ENCODE results near the gene GALNT9. TPM values are rescaled to one million over a fixed set of nuclear protein-coding genes. Genes with fewer than 3 reads are reported as not detected.

GALNT9 gene
- total RNA-seq, 1 donor from 2014 or later = 1.6 TPM

DNA sequence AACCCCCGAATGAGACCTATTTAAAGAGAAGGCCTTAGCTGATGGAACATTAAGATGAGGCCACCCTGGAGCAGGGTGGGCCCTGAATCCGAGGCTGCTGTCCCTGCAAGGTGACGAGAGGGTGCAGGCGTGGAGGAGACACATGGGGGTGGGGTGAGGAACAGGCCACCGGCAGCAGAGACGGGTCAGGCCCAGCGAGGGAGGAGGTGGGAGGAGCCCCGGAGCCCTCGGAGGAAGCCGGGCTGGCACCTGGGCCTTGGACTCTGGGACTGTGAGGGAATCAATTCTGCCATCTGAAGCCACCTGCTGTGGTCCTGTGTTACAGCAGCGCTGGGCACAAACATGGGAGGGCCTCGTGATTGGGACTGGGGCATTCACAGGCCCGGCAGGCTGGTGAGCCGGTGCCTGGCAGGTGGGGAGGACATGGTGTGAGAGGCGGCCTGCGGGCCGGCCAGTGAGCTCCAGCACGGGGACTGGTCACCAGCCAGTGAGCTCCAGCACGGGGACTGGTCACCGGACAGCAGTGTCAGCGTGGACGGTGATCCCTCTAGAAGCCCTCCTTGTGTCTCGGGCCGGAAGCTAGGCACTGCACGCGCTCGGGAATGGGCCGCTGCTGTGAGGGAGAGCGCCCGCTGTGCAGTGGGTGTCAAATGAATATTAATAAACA, 138.4 kb downstream of the GALNT9 start:
- TF ChIP-seq, protein P1, sequence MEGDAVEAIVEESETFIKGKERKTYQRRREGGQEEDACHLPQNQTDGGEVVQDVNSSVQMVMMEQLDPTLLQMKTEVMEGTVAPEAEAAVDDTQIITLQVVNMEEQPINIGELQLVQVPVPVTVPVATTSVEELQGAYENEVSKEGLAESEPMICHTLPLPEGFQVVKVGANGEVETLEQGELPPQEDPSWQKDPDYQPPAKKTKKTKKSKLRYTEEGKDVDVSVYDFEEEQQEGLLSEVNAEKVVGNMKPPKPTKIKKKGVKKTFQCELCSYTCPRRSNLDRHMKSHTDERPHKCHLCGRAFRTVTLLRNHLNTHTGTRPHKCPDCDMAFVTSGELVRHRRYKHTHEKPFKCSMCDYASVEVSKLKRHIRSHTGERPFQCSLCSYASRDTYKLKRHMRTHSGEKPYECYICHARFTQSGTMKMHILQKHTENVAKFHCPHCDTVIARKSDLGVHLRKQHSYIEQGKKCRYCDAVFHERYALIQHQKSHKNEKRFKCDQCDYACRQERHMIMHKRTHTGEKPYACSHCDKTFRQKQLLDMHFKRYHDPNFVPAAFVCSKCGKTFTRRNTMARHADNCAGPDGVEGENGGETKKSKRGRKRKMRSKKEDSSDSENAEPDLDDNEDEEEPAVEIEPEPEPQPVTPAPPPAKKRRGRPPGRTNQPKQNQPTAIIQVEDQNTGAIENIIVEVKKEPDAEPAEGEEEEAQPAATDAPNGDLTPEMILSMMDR (conservative IDR thresholded peaks at IDR 0.05) = no peak
- Mint-ChIP-seq H3K27ac (no peak overlapping the region), H3K36me3 (no peaks in the 10 kb centered on the region), H3K27me3 (peaks cover 60% of the 10 kb centered on the region), H3K4me1 (ENCODE audit: unreplicated experiment) (peaks cover 3% of the 10 kb centered on the region), H3K9me3 (peaks cover 4% of the 10 kb centered on the region), H3K4me3 (peak overlapping the region; percentile 55)
- no peak for DNase-seq (ENCODE audit: extremely low spot score, unreplicated experiment)

DNA sequence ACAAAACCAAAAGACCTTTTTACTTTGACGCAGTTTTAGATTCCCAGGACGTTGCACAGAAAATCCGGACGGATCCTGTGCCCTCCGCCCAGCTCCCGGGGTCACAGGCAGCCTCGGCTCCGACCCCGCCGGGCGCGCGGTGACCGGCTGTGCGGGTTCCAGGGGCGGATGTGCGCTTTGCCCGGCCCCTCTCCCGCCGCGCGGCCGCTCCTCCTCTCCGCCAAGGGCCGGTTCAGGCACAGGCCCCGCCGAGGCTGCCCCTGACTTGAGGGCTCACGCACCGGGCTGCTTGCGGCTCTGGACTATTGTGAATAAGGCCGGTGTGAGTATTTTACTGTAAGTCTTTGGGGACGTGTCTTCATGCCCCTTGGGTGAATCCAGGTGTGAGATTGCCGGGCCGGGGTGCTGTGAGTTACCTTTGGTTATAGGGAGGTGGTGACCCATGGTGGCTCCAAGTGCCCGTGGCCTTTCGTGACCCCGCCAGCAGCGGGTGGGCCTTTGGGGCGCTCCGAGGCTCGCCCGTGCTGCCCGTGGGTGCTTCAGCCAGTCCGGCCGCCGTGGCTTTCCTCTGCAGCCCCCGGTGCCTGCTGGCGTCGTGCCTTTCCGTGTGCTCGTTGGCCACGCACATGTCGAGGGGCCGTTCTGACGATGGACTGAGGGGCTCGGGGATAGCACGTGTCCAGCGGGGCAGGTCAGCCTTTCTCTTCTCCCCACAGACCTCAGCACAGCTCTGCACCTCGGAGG, 139.2 kb downstream of the GALNT9 start:
- Mint-ChIP-seq H3K36me3 (no peaks in the 10 kb centered on the region), H3K27ac (no peak overlapping the region), H3K4me1 (ENCODE audit: unreplicated experiment) (peaks cover 3% of the 10 kb centered on the region), H3K9me3 (peaks cover 4% of the 10 kb centered on the region), H3K4me3 (peak overlapping the region; percentile 84), H3K27me3 (peaks cover 67% of the 10 kb centered on the region)
- no peak for DNase-seq (ENCODE audit: extremely low spot score, unreplicated experiment)
- TF ChIP-seq, protein P1 (conservative IDR thresholded peaks at IDR 0.05) = no peak

DNA sequence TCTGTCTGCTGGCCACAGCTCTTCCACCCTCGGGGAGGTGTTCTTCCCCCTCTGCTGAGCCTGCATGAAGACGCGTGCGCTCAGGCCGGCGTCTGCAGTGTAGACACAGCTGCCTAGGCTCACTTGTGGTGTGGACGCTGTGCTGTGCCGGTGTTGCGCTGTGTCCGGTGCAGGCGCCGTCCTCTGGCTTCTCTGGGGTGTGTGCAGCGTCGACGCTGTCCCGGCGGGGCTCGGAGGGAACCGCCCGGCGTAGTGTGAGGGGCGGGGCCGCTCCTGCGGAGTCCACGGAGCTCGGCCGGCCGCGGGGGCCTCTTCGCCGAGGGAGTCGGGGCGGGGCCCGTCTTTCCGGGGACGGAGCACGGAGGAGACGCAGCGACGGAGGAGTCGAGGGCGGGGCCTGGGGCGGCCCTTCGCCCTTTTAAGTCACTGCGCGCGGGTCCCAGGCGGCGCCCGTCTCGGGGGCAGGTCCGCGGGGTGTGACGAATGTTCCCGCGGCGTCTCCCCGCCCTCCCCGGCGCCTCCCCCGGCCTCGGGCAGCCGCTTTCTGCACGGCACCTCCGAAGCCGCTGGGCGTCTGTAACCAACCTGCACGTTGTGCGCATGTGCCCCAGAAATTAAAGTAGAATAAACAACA, 139.9 kb downstream of the GALNT9 start:
- H3K9me3 Mint-ChIP-seq = peaks cover 4% of the 10 kb centered on the region
- no peaks in the 10 kb centered on the region for H3K36me3 Mint-ChIP-seq
- peaks cover 73% of the 10 kb centered on the region for H3K27me3 Mint-ChIP-seq
- TF ChIP-seq, protein P1 (conservative IDR thresholded peaks at IDR 0.05) = no peak
- peak overlapping the region; percentile 66 for H3K27ac Mint-ChIP-seq
- H3K4me1 Mint-ChIP-seq (ENCODE audit: unreplicated experiment) = peaks cover 3% of the 10 kb centered on the region
- peak overlapping the region; percentile 84 for H3K4me3 Mint-ChIP-seq
- peak; percentile 84 for DNase-seq (ENCODE audit: extremely low spot score, unreplicated experiment)

DNA sequence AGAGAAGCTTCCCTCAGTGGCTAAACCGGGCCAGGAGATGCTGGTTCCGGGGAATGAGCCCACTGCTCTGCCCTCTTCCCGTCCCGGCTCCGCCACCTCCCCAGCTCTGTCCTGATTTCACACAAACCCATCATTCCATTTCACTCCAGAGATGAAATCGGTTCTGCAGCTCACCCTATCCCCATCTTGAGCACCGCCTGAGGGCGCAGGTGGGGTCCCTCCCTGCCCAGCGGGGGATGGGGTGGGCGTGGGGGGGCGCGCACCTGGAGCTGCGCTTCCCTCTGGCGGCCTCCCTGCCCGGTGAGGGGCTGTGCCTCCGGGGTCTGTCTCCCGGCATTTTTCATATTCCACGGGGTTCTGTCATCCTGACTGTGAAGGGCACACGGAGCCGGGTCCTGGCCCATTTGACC, 140.5 kb downstream of the GALNT9 start:
- peak overlapping the region; percentile 66 for H3K27ac Mint-ChIP-seq
- DNase-seq (ENCODE audit: extremely low spot score, unreplicated experiment) = no peak
- peak overlapping the region; percentile 84 for H3K4me3 Mint-ChIP-seq
- H3K27me3 Mint-ChIP-seq = peaks cover 74% of the 10 kb centered on the region
- peaks cover 3% of the 10 kb centered on the region for H3K4me1 Mint-ChIP-seq (ENCODE audit: unreplicated experiment)
- H3K9me3 Mint-ChIP-seq = peaks cover 4% of the 10 kb centered on the region
- TF ChIP-seq, protein P1 (conservative IDR thresholded peaks at IDR 0.05) = no peak
- no peaks in the 10 kb centered on the region for H3K36me3 Mint-ChIP-seq

DNA sequence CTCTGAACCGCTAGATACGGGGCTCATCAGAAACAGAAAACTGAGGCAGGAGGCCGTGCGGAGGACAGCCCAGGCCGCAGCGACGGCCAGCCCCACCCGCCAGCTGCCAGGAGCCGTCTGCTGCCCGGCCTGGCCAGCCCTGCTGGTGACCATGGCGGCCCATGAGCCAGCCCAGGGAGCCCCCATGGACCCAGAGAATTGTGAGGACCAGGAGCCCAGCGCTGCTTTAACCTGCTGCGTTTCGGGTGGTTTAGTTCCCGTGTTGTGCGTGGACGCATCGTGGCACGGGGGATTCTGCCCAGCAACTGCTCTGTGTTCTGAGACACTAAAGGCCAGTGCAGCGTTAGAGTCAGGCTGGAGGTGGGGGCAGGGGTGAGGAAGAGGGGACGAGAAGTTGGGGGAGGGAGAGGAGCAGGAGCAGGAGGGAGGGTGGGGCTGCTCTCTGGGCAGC, 140.9 kb downstream of the GALNT9 start:
- H3K9me3 Mint-ChIP-seq = peaks cover 2% of the 10 kb centered on the region
- H3K36me3 Mint-ChIP-seq = no peaks in the 10 kb centered on the region
- H3K27me3 Mint-ChIP-seq = peaks cover 74% of the 10 kb centered on the region
- TF ChIP-seq, protein P1 (conservative IDR thresholded peaks at IDR 0.05) = no peak
- H3K27ac Mint-ChIP-seq = no peak overlapping the region
- no peak overlapping the region for H3K4me3 Mint-ChIP-seq
- peaks cover 3% of the 10 kb centered on the region for H3K4me1 Mint-ChIP-seq (ENCODE audit: unreplicated experiment)
- no peak for DNase-seq (ENCODE audit: extremely low spot score, unreplicated experiment)
